Gastrocnemius medialis (tissue), 4 donors: ENCODE data around the gene PAPSS2.
"Not testable (repeated sequence)": the region's sequence is repeated elsewhere in the genome, so short reads cannot be mapped to it uniquely, and the experiment has no call there.

Source experiments
- POLR2A ChIP-seq, 2 donors: fragments of 450-650 bp; IDR thresholded peaks; one replicate each; pipeline ENCODE4 v1.6.1; 2017; ENCODE audit warnings: antibody characterized with exemption in 2 of 2, mild to moderate bottlenecking in 2 of 2, moderate library complexity in 2 of 2
- TF ChIP-seq, protein P1 (sequence below), 5 experiments: fragments of 450-650 bp in 3 of 5; fragments of 200-600 bp in 2 of 5; sonication (generic) in 2 of 5; IDR thresholded peaks in 4 of 5; conservative IDR thresholded peaks in 1 of 5; 1 replicate in 4 of 5; 2 replicates in 1 of 5; pipeline ENCODE4 v1.5.1; 2016 to 2019; ENCODE audit warnings: antibody characterized with exemption in 5 of 5, mild to moderate bottlenecking in 3 of 5, moderate library complexity in 3 of 5

DNA sequence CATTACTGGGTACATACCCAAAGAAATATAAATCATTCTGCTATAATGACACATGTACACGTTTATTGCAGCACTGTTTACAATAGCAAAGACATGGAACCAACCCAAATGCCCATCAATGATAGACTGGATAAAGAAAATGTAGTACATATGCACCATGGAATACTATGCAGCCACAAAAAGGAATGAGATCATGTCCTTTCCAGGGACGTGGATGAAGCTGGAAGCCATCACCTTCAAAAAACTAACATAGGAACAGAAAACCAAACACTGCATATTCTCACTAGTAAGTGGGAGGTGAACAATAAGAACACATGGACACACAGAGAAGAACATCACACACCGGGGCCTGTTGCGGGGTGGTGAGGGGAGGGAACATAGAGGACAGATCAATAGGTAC is 88.6 kb downstream of the PAPSS2 start:
- TF ChIP-seq, protein P1, sequence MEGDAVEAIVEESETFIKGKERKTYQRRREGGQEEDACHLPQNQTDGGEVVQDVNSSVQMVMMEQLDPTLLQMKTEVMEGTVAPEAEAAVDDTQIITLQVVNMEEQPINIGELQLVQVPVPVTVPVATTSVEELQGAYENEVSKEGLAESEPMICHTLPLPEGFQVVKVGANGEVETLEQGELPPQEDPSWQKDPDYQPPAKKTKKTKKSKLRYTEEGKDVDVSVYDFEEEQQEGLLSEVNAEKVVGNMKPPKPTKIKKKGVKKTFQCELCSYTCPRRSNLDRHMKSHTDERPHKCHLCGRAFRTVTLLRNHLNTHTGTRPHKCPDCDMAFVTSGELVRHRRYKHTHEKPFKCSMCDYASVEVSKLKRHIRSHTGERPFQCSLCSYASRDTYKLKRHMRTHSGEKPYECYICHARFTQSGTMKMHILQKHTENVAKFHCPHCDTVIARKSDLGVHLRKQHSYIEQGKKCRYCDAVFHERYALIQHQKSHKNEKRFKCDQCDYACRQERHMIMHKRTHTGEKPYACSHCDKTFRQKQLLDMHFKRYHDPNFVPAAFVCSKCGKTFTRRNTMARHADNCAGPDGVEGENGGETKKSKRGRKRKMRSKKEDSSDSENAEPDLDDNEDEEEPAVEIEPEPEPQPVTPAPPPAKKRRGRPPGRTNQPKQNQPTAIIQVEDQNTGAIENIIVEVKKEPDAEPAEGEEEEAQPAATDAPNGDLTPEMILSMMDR (IDR thresholded peaks at IDR 0.05 in 4 of 5, conservative IDR thresholded peaks at IDR 0.05 in 1 of 5) = not testable (repeated sequence)
- TF ChIP-seq POLR2A (IDR thresholded peaks at IDR 0.05) = not testable (repeated sequence)
